ENCODE results near the gene RHNO1.

RHNO1 gene

DNA sequence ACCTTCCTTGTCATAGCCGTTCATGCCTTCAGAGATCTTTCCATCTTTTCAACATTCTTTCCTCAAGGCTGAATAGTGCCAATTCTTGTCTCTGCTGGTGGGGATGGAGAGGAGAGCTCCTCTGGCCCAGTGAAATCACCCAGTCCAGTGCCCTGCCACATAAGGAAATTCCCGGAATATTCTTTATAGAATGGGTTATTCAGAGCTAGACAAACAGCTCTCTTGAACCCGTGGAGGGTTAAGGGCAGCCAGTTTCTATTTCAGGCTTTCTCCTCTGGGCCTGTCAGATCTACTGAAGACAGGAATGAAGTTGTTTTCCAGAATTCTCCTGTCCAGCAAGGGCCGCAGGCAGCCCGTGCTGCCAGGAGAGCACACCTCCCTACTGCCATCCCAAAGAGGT is 34.1 kb upstream of the RHNO1 start:
- H3K9me3 ChIP-seq (ENCODE audit: control insufficient read depth, insufficient read depth, low read depth, low read length), result no peaks in the 10 kb centered on the region
- H3K4me3 ChIP-seq (ENCODE audit: low read depth, low read length), result no peak overlapping the region
- H3K4me1 ChIP-seq (ENCODE audit: control insufficient read depth, insufficient read depth, low read length), result peaks cover 16% of the 10 kb centered on the region
- no peaks in the 10 kb centered on the region for H3K27me3 ChIP-seq (ENCODE audit: control insufficient read depth, insufficient read depth, low read length)
- H3K9ac ChIP-seq (ENCODE audit: low read length), result no peak overlapping the region
- peaks cover under 1% of the 10 kb centered on the region for H3K36me3 ChIP-seq (ENCODE audit: control insufficient read depth, insufficient read depth, low read length)
- no peak overlapping the region for H3K27ac ChIP-seq (ENCODE audit: low read depth, low read length)

DNA sequence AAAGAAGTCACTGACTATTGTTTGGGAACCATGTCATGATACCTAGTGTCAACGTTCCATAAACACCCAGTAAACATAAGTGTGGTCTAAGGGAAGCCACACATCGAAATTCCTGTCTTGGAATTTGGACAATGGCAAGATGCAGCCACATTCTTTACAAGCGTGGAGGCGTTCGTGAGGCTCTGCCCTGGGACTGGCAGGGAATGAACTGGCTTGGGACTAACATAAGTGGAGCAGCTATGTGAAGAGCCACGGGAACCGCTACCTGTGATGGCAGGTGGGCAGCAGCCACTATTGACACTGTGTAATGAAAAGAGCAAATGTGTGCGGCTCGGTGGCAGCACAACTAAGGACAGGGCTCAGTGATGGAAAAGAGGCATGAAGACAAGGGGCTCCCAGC is 32.2 kb upstream of the RHNO1 start:
- no peak overlapping the region for H3K9ac ChIP-seq (ENCODE audit: low read length)
- peaks cover 16% of the 10 kb centered on the region for H3K4me1 ChIP-seq (ENCODE audit: control insufficient read depth, insufficient read depth, low read length)
- H3K27me3 ChIP-seq (ENCODE audit: control insufficient read depth, insufficient read depth, low read length), result no peaks in the 10 kb centered on the region
- H3K27ac ChIP-seq (ENCODE audit: low read depth, low read length), result no peak overlapping the region
- no peaks in the 10 kb centered on the region for H3K36me3 ChIP-seq (ENCODE audit: control insufficient read depth, insufficient read depth, low read length)
- no peaks in the 10 kb centered on the region for H3K9me3 ChIP-seq (ENCODE audit: control insufficient read depth, insufficient read depth, low read depth, low read length)
- H3K4me3 ChIP-seq (ENCODE audit: low read depth, low read length), result no peak overlapping the region

DNA sequence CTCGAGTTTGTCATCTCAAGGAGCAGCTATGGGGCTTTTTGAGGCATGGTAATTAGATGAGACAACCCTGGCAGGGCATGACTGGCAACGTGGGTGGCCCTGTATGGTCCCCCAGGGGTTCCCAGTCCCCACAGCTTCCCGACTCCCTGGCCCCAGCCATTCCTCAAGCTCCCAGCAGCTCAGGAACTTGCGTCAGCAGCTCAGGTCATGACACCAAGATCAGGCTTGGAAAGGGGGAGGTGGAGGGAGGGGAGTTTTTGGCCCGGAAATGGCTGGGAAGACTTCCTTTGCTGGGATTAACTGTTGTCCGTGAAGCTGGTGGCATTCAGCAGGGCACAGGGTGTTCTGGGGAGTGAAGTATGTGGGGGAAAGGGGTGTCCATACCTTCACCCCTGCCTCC is 31.7 kb upstream of the RHNO1 start:
- Histone ChIP-seq H3K27ac (ENCODE audit: low read depth, low read length) (no peak overlapping the region), H3K9me3 (ENCODE audit: control insufficient read depth, insufficient read depth, low read depth, low read length) (no peaks in the 10 kb centered on the region), H3K9ac (ENCODE audit: low read length) (no peak overlapping the region), H3K36me3 (ENCODE audit: control insufficient read depth, insufficient read depth, low read length) (no peaks in the 10 kb centered on the region), H3K27me3 (ENCODE audit: control insufficient read depth, insufficient read depth, low read length) (no peaks in the 10 kb centered on the region), H3K4me3 (ENCODE audit: low read depth, low read length) (no peak overlapping the region), H3K4me1 (ENCODE audit: control insufficient read depth, insufficient read depth, low read length) (peaks cover 16% of the 10 kb centered on the region)

DNA sequence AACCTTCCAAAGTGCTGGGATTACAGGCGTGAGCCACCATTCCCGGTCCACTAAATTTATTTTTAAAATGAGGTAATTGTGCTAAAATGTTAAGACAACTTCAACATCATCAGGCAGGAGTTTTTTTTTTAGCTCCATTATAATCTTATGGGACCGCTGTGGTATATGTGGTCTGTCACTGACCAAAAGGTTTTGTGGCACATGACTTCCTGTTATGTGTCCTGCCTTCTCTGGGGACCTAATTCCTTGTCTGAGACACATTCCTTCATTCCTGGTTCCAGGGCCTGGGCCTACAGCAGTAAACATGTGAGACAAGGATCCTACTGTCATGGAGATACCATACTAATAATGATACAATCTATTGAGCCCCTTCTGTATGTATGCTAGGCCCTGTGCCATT is 25.1 kb upstream of the RHNO1 start:
- H3K4me1 ChIP-seq (ENCODE audit: control insufficient read depth, insufficient read depth, low read length), result no peaks in the 10 kb centered on the region
- no peak overlapping the region for H3K27ac ChIP-seq (ENCODE audit: low read depth, low read length)
- H3K9ac ChIP-seq (ENCODE audit: low read length), result no peak overlapping the region
- no peaks in the 10 kb centered on the region for H3K9me3 ChIP-seq (ENCODE audit: control insufficient read depth, insufficient read depth, low read depth, low read length)
- H3K36me3 ChIP-seq (ENCODE audit: control insufficient read depth, insufficient read depth, low read length), result no peaks in the 10 kb centered on the region
- H3K4me3 ChIP-seq (ENCODE audit: low read depth, low read length), result no peak overlapping the region
- no peaks in the 10 kb centered on the region for H3K27me3 ChIP-seq (ENCODE audit: control insufficient read depth, insufficient read depth, low read length)

DNA sequence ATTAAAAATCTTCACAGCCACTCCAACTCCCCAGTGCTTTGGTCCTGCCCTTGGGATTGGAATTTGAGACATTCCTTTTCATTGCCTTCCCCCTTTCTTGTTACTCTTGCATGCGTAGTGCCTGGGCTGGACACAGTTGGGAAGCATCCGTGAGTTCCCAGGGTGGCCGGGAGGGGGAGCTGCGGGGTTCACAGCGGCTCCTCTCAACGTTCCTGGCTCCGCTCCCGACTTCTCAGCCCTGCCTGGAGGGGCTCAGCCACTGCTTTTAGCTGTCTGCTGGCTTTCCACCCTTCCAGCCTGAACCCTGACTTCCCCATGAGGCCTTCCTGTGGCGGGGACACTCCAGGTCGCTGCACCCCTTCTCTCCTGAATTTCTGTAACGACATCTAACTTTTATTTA is 23.4 kb upstream of the RHNO1 start:
- Histone ChIP-seq H3K27ac (ENCODE audit: low read depth, low read length) (no peak overlapping the region), H3K36me3 (ENCODE audit: control insufficient read depth, insufficient read depth, low read length) (peaks cover 15% of the 10 kb centered on the region), H3K4me3 (ENCODE audit: low read depth, low read length) (no peak overlapping the region), H3K27me3 (ENCODE audit: control insufficient read depth, insufficient read depth, low read length) (no peaks in the 10 kb centered on the region), H3K9me3 (ENCODE audit: control insufficient read depth, insufficient read depth, low read depth, low read length) (no peaks in the 10 kb centered on the region), H3K4me1 (ENCODE audit: control insufficient read depth, insufficient read depth, low read length) (no peaks in the 10 kb centered on the region), H3K9ac (ENCODE audit: low read length) (no peak overlapping the region)

DNA sequence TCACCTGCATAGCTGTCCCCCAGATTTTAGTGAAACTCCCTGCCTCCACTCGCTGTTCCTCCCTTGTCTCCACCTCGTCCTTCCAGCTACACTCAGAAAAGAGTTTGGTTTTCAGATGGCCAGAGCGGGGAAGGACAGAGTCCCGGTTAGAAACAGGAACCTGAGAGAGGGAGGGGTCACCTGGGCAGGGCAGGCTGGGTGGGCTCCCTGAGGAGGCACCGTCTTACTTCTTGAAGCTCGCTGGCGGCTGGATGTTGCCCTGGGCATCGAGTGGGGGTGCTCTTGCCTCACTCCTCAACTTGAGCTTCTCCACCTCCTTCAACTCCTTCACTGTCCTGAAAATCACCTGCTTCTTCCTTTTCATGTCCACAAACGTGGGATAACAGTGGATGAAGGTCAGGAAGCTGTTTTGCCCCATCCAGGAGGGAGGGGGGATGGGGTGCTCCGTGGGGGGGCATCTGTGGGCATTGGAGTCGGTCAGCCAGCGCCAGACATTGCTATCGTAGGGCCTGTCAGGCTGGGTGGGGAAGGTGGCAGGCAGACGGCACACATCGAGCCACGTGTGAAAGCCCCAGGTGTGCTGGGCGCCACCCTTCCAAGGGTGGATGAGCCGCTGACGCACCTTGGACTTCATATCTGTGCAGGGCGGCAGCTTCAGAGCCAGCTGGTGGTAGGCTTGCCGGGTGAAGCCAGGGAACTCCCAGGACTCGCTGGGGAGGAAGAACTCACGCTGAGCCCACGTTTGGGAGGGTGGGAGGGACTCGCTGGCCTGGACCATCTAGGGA is 22.2 kb upstream of the RHNO1 start:
- H3K4me1 ChIP-seq (ENCODE audit: control insufficient read depth, insufficient read depth, low read length), result no peaks in the 10 kb centered on the region

DNA sequence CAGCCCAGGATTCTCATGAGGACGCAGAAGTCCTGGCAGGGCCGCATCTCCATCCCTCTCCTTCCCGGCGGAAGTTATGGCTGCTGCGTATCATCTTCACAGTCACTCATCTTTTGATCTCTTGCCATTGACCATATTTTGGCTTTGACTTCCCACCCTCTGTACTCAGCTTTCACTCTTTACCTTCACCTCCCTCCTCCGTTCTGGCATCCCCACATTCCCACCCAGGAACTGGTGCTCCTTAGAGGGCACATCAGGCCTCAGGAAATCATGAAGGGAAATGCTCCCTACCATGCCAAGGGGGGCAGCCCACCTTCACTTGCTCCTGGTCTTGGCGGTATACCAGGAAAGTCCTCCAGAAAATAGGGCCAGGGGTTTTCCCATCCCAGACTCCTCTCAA is 21.5 kb upstream of the RHNO1 start:
- Histone ChIP-seq H3K36me3 (ENCODE audit: control insufficient read depth, insufficient read depth, low read length) (peaks cover 32% of the 10 kb centered on the region), H3K27ac (ENCODE audit: low read depth, low read length) (no peak overlapping the region), H3K4me3 (ENCODE audit: low read depth, low read length) (no peak overlapping the region), H3K9ac (ENCODE audit: low read length) (no peak overlapping the region), H3K27me3 (ENCODE audit: control insufficient read depth, insufficient read depth, low read length) (no peaks in the 10 kb centered on the region), H3K4me1 (ENCODE audit: control insufficient read depth, insufficient read depth, low read length) (no peaks in the 10 kb centered on the region), H3K9me3 (ENCODE audit: control insufficient read depth, insufficient read depth, low read depth, low read length) (no peaks in the 10 kb centered on the region)

More for the DNA sequence above, 22.2 kb upstream of the RHNO1 start:
- Histone ChIP-seq H3K9me3 (ENCODE audit: control insufficient read depth, insufficient read depth, low read depth, low read length) (no peaks in the 10 kb centered on the region), H3K27ac (ENCODE audit: low read depth, low read length) (no peak overlapping the region), H3K9ac (ENCODE audit: low read length) (no peak overlapping the region), H3K4me3 (ENCODE audit: low read depth, low read length) (no peak overlapping the region), H3K36me3 (ENCODE audit: control insufficient read depth, insufficient read depth, low read length) (peaks cover 27% of the 10 kb centered on the region), H3K27me3 (ENCODE audit: control insufficient read depth, insufficient read depth, low read length) (no peaks in the 10 kb centered on the region)

DNA sequence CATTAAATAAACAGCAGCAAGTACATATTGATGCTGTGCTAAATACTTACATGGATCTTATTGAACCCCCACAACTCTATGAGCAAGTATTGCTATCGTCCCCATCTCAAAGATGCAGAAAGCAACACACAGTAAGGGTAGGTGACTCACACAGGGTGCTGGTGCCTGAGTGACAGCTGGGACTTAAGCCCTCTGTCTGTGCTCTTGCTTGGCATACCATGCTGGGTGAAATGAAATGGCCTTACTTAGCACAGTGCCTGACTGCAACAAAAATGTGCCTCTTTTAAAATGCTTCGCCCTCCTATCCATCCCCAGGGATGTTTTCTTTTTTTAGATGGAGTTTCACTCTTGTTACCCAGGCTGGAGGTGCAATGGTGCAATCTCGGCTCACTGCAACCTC is 21.0 kb upstream of the RHNO1 start:
- no peak overlapping the region for H3K27ac ChIP-seq (ENCODE audit: low read depth, low read length)
- H3K4me1 ChIP-seq (ENCODE audit: control insufficient read depth, insufficient read depth, low read length), result no peaks in the 10 kb centered on the region
- H3K27me3 ChIP-seq (ENCODE audit: control insufficient read depth, insufficient read depth, low read length), result no peaks in the 10 kb centered on the region
- H3K9me3 ChIP-seq (ENCODE audit: control insufficient read depth, insufficient read depth, low read depth, low read length), result no peaks in the 10 kb centered on the region
- H3K4me3 ChIP-seq (ENCODE audit: low read depth, low read length), result no peak overlapping the region
- no peak overlapping the region for H3K9ac ChIP-seq (ENCODE audit: low read length)
- H3K36me3 ChIP-seq (ENCODE audit: control insufficient read depth, insufficient read depth, low read length), result peaks cover 33% of the 10 kb centered on the region

DNA sequence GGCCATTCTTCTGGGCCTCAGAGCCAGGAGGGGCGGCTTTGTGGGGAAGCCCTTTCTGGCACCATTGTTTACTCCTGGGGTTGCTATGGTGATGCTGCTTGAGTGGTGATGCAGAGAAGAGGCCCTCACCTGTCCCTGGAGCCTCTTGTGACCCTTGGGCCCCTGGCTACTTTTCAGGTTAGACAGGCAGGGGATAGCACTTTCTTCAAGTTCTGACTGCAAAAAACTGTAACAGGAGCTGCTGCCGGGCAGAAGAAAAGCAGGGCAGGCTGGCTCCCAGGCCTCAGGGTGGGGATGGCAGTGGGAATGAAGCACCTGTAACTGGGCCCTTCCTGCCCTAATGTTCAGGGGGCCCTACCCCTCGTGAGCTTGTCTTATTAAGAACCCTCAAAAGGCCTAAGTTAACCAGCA is 20.0 kb upstream of the RHNO1 start, which contains the start of gene TEX52:
Gene TEX52, minus strand, starts transcription at position 19 of the 411 bp plus-strand sequence. Its CDS starts 13 bp downstream, at position 6.
- Histone ChIP-seq H3K9ac (ENCODE audit: low read length) (no peak within 1 kb of the TSS), H3K9me3 (ENCODE audit: control insufficient read depth, insufficient read depth, low read depth, low read length) (no peaks in the 10 kb centered on the region), H3K4me3 (ENCODE audit: low read depth, low read length) (no peak within 1 kb of the TSS), H3K4me1 (ENCODE audit: control insufficient read depth, insufficient read depth, low read length) (no peaks in the 10 kb centered on the region), H3K27ac (ENCODE audit: low read depth, low read length) (no peak within 1 kb of the TSS), H3K27me3 (ENCODE audit: control insufficient read depth, insufficient read depth, low read length) (no peaks in the 10 kb centered on the region), H3K36me3 (ENCODE audit: control insufficient read depth, insufficient read depth, low read length) (peaks cover 42% of the 10 kb centered on the region)

DNA sequence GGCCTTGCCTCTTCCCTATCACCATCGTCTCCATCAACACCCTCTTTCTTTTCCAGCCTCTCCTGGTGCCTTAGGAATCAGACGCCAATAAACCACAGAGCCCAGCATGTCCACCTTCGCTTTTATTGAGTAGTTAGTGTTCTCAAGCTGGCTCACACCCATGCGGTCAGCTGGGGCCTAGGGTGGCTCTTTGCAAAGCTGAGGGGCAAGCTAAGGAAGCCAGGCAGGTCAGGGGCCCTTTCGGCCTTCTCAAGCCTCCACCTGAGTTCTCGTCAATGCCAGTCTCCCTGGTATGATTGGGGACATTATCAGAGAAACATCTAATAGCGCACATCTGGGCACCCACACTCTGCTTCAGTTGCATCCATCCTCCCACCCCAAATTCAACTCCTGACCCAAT is 19.4 kb upstream of the RHNO1 start:
- H3K27ac ChIP-seq (ENCODE audit: low read depth, low read length), result no peak overlapping the region
- peaks cover 47% of the 10 kb centered on the region for H3K36me3 ChIP-seq (ENCODE audit: control insufficient read depth, insufficient read depth, low read length)
- H3K9ac ChIP-seq (ENCODE audit: low read length), result no peak overlapping the region

DNA sequence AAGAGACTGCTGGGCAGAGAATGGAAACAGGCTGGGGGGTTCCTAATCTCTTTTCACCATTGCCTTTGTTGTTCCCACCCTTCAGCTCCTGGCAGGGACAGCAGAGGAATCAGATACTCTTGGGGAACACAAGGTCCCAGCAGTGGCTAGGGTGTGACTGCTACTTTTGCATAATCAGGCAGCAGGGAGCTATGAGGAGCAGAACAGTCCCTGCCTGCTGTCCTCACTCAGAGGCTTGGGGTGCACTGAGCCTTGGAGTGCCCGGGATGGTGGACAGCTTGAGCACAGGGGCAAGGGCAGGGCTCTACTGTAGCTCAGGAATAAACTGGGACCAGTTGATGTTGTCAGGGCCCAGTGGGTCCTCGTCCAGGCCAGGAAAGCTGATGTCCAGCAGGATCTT is 18.7 kb upstream of the RHNO1 start:
- H3K4me3 ChIP-seq (ENCODE audit: low read depth, low read length), result no peak overlapping the region
- H3K4me1 ChIP-seq (ENCODE audit: control insufficient read depth, insufficient read depth, low read length), result no peaks in the 10 kb centered on the region
- no peaks in the 10 kb centered on the region for H3K27me3 ChIP-seq (ENCODE audit: control insufficient read depth, insufficient read depth, low read length)
- H3K27ac ChIP-seq (ENCODE audit: low read depth, low read length), result no peak overlapping the region
- H3K9ac ChIP-seq (ENCODE audit: low read length), result no peak overlapping the region
- H3K36me3 ChIP-seq (ENCODE audit: control insufficient read depth, insufficient read depth, low read length), result peaks cover 54% of the 10 kb centered on the region
- H3K9me3 ChIP-seq (ENCODE audit: control insufficient read depth, insufficient read depth, low read depth, low read length), result no peaks in the 10 kb centered on the region

More for the DNA sequence above, 19.4 kb upstream of the RHNO1 start:
- Histone ChIP-seq H3K9me3 (ENCODE audit: control insufficient read depth, insufficient read depth, low read depth, low read length) (no peaks in the 10 kb centered on the region), H3K27me3 (ENCODE audit: control insufficient read depth, insufficient read depth, low read length) (no peaks in the 10 kb centered on the region), H3K4me3 (ENCODE audit: low read depth, low read length) (no peak overlapping the region), H3K4me1 (ENCODE audit: control insufficient read depth, insufficient read depth, low read length) (no peaks in the 10 kb centered on the region)

Data from HUES6 (cell line).